IMR-90 (cell line): ENCODE data around the gene LAP3. TPM values are rescaled to one million over a fixed set of nuclear protein-coding genes. Genes with fewer than 3 reads are reported as not detected.

Experiments
- ATAC-seq: fragments of 200-7000 bp; cut with Tn5 transposase; 2 replicates; pipeline ENCODE4 v1.9.1; 2020; ENCODE audit warnings: low read depth, mild to moderate bottlenecking, moderate library complexity
- BruUV-seq: library from RNA; stranded (reverse); fragments of 400-500 nt; replicated peaks from 2 replicates; lab custom pipeline; 2021; lab: Mats Ljungman, UMichigan
- CTCF ChIA-PET: fragments of 300-600 bp; formaldehyde crosslinking; extraction: SDS; loops from one replicate; lab custom pipeline; 2021; ENCODE audit warnings: antibody characterized with exemption; lab: Yijun Ruan, JAX
- POLR2A ChIA-PET: fragments of 300-600 bp; sonication (Branson Sonifier 250); formaldehyde crosslinking; loops from one replicate; lab custom pipeline; 2022; ENCODE audit warnings: antibody characterized with exemption; ENCODE audit not compliant: unreplicated experiment; lab: Charles Lee
- DNase-seq: peaks from one replicate; pipeline ENCODE4 v3.0.0; 2013
- H2AFZ ChIP-seq: replicated peaks from 2 replicates; pipeline ENCODE3; 2013; ENCODE audit warnings: low read length, mild to moderate bottlenecking; ENCODE audit not compliant: poor library complexity
- H2AK5ac ChIP-seq: 2 replicates; pipeline ENCODE4 v1.6.1; 2013; ENCODE audit warnings: low read depth, low read length, inconsistent platforms
- H2AK9ac ChIP-seq: replicated peaks from 2 replicates; pipeline ENCODE3; 2013; ENCODE audit warnings: mild to moderate bottlenecking, low read depth, low read length, moderate library complexity; ENCODE audit not compliant: poor library complexity
- H2BK120ac ChIP-seq: 2 replicates; pipeline ENCODE4 v1.6.1; 2013; ENCODE audit warnings: low read depth, low read length, inconsistent platforms
- H2BK15ac ChIP-seq: 3 replicates; pipeline ENCODE4 v1.6.1; 2013; ENCODE audit warnings: low read depth, low read length, inconsistent platforms
- H2BK20ac ChIP-seq: 2 replicates; pipeline ENCODE4 v1.6.1; 2013; ENCODE audit warnings: low read depth, mild to moderate bottlenecking, inconsistent platforms, low read length, moderate library complexity
- H2BK5ac ChIP-seq: 2 replicates; pipeline ENCODE4 v1.6.1; 2013; ENCODE audit warnings: mild to moderate bottlenecking, low read depth, low read length, inconsistent platforms; ENCODE audit not compliant: poor library complexity, severe bottlenecking
- H3K14ac ChIP-seq: replicated peaks from 2 replicates; pipeline ENCODE4 v1.6.1; 2013; ENCODE audit warnings: low read depth, low read length, inconsistent platforms
- H3K18ac ChIP-seq: 2 replicates; pipeline ENCODE4 v1.6.1; 2013; ENCODE audit warnings: low read depth, low read length, control low read depth
- H3K23ac ChIP-seq: 2 replicates; pipeline ENCODE4 v1.6.1; 2013; ENCODE audit warnings: low read depth, low read length, inconsistent platforms
- H3K27ac ChIP-seq: 2 replicates; pipeline ENCODE4 v1.5.1; 2013; ENCODE audit warnings: mild to moderate bottlenecking, control low read depth, low read length; ENCODE audit not compliant: insufficient read depth
- H3K27me3 ChIP-seq: 2 replicates; pipeline ENCODE4 v1.6.1; 2013; ENCODE audit warnings: low read length; ENCODE audit not compliant: control insufficient read depth, insufficient read depth
- H3K36me3 ChIP-seq: 2 replicates; pipeline ENCODE4 v1.6.1; 2013; ENCODE audit warnings: low read length, mixed read lengths; ENCODE audit not compliant: control insufficient read depth, insufficient read depth
- H3K4ac ChIP-seq: 2 replicates; pipeline ENCODE4 v1.6.1; 2013; ENCODE audit warnings: low read depth, low read length, inconsistent platforms
- H3K4me1 ChIP-seq: 2 replicates; pipeline ENCODE4 v1.6.1; 2013; ENCODE audit warnings: low read length, mixed read lengths; ENCODE audit not compliant: control insufficient read depth, insufficient read depth
- H3K4me2 ChIP-seq: 2 replicates; pipeline ENCODE4 v1.6.1; 2013; ENCODE audit warnings: low read depth, mild to moderate bottlenecking, control low read depth, low read length, moderate library complexity
- H3K4me3 ChIP-seq: 2 replicates; pipeline ENCODE4 v1.5.1; 2013; ENCODE audit warnings: low read depth, mild to moderate bottlenecking, control low read depth, low read length, moderate library complexity; ENCODE audit not compliant: insufficient read depth
- H3K56ac ChIP-seq: 2 replicates; pipeline ENCODE4 v1.6.1; 2013; ENCODE audit warnings: low read length, inconsistent platforms; ENCODE audit not compliant: insufficient read depth; ENCODE audit errors: extremely low read depth
- H3K79me1 ChIP-seq, 2 experiments: 2 replicates each; pipeline ENCODE4 v1.6.1; 2013; ENCODE audit warnings: low read length in 2 of 2, inconsistent platforms in 1 of 2, low read depth in 1 of 2
- H3K9ac ChIP-seq: 2 replicates; pipeline ENCODE4 v1.6.1; 2013; ENCODE audit warnings: low read depth, low read length, control low read depth
- H3K9me1 ChIP-seq: 2 replicates; pipeline ENCODE4 v1.6.1; 2013; ENCODE audit warnings: low read length, inconsistent platforms; ENCODE audit not compliant: insufficient read depth
- H3K9me3 ChIP-seq: 2 replicates; pipeline ENCODE4 v1.6.1; 2013; ENCODE audit warnings: low read length; ENCODE audit not compliant: control insufficient read depth, insufficient read depth
- H4K20me1 ChIP-seq: 2 replicates; pipeline ENCODE4 v1.6.1; 2013; ENCODE audit warnings: low read length, inconsistent platforms; ENCODE audit not compliant: insufficient read depth
- H4K5ac ChIP-seq: 2 replicates; pipeline ENCODE4 v1.6.1; 2013; ENCODE audit warnings: mild to moderate bottlenecking, low read depth, low read length, control low read depth
- H4K8ac ChIP-seq, 2 experiments: 2 replicates each; pipeline ENCODE4 v1.6.1; 2013; ENCODE audit warnings: low read depth in 2 of 2, low read length in 2 of 2, control low read depth in 1 of 2, inconsistent platforms in 1 of 2
- H4K91ac ChIP-seq: 2 replicates; pipeline ENCODE4 v1.6.1; 2013; ENCODE audit warnings: low read depth, low read length, inconsistent platforms; ENCODE audit not compliant: insufficient read depth
- CHD1 ChIP-seq: IDR thresholded peaks from 2 replicates; pipeline ENCODE4 v1.6.1; 2012; ENCODE audit warnings: low read depth, low read length, improper control_type of control experiment
- FOS ChIP-seq: fragments of 150-350 bp; IDR thresholded peaks from 2 replicates; pipeline ENCODE4 v1.6.1; 2016; ENCODE audit warnings: low read depth, low read length
- WGBS, 2 experiments: methylation state at CpG; one replicate each; pipeline versions ENCODE4 v1.1.5 to v1.1.7; 2013; ENCODE audit warnings: missing lambda C conversion rate in 2 of 2; ENCODE audit not compliant: insufficient read length in 1 of 2; ENCODE audit errors: extremely low coverage in 2 of 2; 5-methylcytosine and 5-hydroxymethylcytosine counted together
- dilution Hi-C: fragments of 300-500 bp; cut with HindIII; formaldehyde crosslinking; loops from one replicate; pipeline ENCODE4 v1.14.3; 2018; ENCODE audit warnings: low sequenced_read_pairs; ENCODE audit not compliant: unreplicated experiment
- in situ Hi-C: fragments of 300-500 bp; cut with MboI; formaldehyde crosslinking; loops from 3 replicates; pipeline ENCODE4 v1.14.3; 2019; ENCODE audit warnings: low sequenced_read_pairs, inconsistent platforms, mixed read lengths
- intact Hi-C: fragments of 100-400 bp; cut with micrococcal nuclease; formaldehyde crosslinking; loops from 2 replicates; pipeline ENCODE4 v1.10.0; 2022
- polyA plus RNA-seq, 3 experiments: library from polyadenylated mRNA; depleted of rRNA; stranded (reverse); fragments of >200 nt; gene quantifications; 2 replicates each; pipeline ENCODE4 v1.2.3, GENCODE V29; 2012; ENCODE audit warnings: low replicate concordance in 1 of 3
- total RNA-seq: library from RNA; depleted of rRNA; stranded (reverse); fragments of >200 nt; gene quantifications from 2 replicates; pipeline ENCODE4 v1.2.3, GENCODE V29; 2012

The LAP3 gene
- total and polyA plus RNA-seq, 2 of the 4 experiments (the other 2 are of a cell fraction) = 57.9 to 91.6 TPM

GRCh38 chr4:17565846-17566245 lies 11.2 kb upstream of the LAP3 start:
- no peak overlapping the region for H3K4me2 ChIP-seq
- no peak overlapping the region for H2AFZ ChIP-seq
- ATAC-seq = no peak
- H3K9ac ChIP-seq = no peak overlapping the region
- H2BK15ac ChIP-seq = no peak overlapping the region
- H3K56ac ChIP-seq = no peak overlapping the region
- WGBS, 2 experiments = 80% methylated on average over 1 of the region's 3 CpGs; no CpG with 5 or more reads in 1 of the 2 experiments
- no peaks in the 10 kb centered on the region for H3K9me3 ChIP-seq
- H3K14ac ChIP-seq = no peak overlapping the region
- no peaks in the 10 kb centered on the region for H3K4me1 ChIP-seq
- H3K18ac ChIP-seq = no peak overlapping the region
- dilution Hi-C loops = no loop called here
- no peak for TF ChIP-seq FOS
- TF ChIP-seq CHD1 = no peak
- H3K4me3 ChIP-seq = no peak overlapping the region
- H2AK9ac ChIP-seq = no peak overlapping the region
- H3K79me1 ChIP-seq = no peaks in the 10 kb centered on the region
- H2BK20ac ChIP-seq = no peak overlapping the region
- H4K20me1 ChIP-seq = no peaks in the 10 kb centered on the region
- H3K36me3 ChIP-seq = no peaks in the 10 kb centered on the region
- H4K8ac ChIP-seq = no peak overlapping the region
- H3K9me1 ChIP-seq = no peaks in the 10 kb centered on the region
- no peak overlapping the region for H3K23ac ChIP-seq
- no TSS peak for BruUV-seq
- no peak overlapping the region for H2BK120ac ChIP-seq
- intact Hi-C loops = no loop called here
- no peak overlapping the region for H2AK5ac ChIP-seq
- no peak overlapping the region for H4K91ac ChIP-seq
- no peak for DNase-seq
- H3K4ac ChIP-seq = no peak overlapping the region
- peaks cover 3% of the 10 kb centered on the region; the same call in 1 of the 2 replicates for H3K27me3 ChIP-seq
- ChIA-PET POLR2A (no interaction called here), CTCF (no interaction called here)
- H3K27ac ChIP-seq = no peak overlapping the region
- in situ Hi-C loops = no loop called here
- no peak overlapping the region for H4K5ac ChIP-seq
- no peak overlapping the region for H2BK5ac ChIP-seq
